ENCODE data around the gene GLRA3. TPM values are rescaled to one million over a fixed set of nuclear protein-coding genes. Genes with fewer than 3 reads are reported as not detected.

Gene GLRA3
- polyA plus RNA-seq, 1 experiment = not detected

DNA sequence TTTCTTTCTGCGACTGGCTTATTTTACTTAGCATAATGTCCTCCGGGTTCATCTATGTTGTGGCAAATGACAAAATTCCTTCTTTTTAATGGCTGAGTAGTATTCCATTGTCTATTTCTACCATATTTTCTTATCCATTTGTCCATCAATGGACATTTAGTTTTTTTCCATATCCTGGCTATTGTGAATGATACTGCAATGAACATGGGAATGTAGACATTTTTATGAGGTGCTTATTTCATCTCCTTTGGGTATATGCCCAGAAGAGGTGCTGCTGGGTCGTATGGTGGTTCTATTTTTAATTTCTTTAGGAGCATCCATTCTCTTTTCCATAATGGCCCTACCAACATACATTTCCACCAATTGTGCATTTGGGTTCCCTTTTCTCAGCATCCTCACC lies 230.2 kb downstream of the GLRA3 start:
- Histone ChIP-seq H3K4me3 (ENCODE audit: low read depth, low read length) (no peak overlapping the region), H3K36me3 (ENCODE audit: control insufficient read depth, insufficient read depth, low read length) (no peaks in the 10 kb centered on the region), H3K27me3 (ENCODE audit: control insufficient read depth, insufficient read depth, low read length) (no peaks in the 10 kb centered on the region)
- TF ChIP-seq, protein P1, sequence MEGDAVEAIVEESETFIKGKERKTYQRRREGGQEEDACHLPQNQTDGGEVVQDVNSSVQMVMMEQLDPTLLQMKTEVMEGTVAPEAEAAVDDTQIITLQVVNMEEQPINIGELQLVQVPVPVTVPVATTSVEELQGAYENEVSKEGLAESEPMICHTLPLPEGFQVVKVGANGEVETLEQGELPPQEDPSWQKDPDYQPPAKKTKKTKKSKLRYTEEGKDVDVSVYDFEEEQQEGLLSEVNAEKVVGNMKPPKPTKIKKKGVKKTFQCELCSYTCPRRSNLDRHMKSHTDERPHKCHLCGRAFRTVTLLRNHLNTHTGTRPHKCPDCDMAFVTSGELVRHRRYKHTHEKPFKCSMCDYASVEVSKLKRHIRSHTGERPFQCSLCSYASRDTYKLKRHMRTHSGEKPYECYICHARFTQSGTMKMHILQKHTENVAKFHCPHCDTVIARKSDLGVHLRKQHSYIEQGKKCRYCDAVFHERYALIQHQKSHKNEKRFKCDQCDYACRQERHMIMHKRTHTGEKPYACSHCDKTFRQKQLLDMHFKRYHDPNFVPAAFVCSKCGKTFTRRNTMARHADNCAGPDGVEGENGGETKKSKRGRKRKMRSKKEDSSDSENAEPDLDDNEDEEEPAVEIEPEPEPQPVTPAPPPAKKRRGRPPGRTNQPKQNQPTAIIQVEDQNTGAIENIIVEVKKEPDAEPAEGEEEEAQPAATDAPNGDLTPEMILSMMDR (IDR thresholded peaks at IDR 0.05; ENCODE audit: insufficient read depth, low read depth, low read length) = no peak
- ChIA-PET POLR2A (no interaction called here), CTCF (no interaction called here)
- DNase-seq (ENCODE audit: low read depth) = no peak

DNA sequence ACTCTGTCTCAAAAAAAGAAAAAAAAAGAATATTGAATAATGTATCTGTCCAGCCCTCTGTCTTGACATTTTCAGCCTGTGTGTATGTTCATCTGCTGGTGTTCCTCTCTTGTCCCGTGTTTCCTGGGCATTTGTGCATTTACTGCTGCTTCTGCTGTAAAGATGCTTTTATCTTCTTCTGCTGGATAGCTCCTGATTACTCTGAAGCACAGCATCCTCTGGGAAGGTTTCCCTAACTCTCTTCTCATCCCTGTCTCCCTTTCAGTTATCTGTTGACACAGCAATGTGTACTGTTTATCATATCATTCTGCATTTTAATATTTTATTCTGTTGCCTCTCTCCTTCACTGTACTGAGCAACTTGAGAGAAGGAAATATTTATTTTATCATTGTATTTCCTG lies 232.5 kb downstream of the GLRA3 start:
- Histone ChIP-seq H3K36me3 (ENCODE audit: control insufficient read depth, insufficient read depth, low read length) (no peaks in the 10 kb centered on the region), H3K27me3 (ENCODE audit: control insufficient read depth, insufficient read depth, low read length) (no peaks in the 10 kb centered on the region), H3K4me3 (ENCODE audit: low read depth, low read length) (no peak overlapping the region)
- TF ChIP-seq, protein P1 (IDR thresholded peaks at IDR 0.05; ENCODE audit: insufficient read depth, low read depth, low read length) = no peak
- POLR2A ChIA-PET = no interaction called here
- CTCF ChIA-PET = interaction anchor here (0.7 kb wide), 1 partner anchor 1206 kb away, joined by 3 read pairs; no protein-coding TSS in a partner anchor
- DNase-seq (ENCODE audit: low read depth) = no peak

DNA sequence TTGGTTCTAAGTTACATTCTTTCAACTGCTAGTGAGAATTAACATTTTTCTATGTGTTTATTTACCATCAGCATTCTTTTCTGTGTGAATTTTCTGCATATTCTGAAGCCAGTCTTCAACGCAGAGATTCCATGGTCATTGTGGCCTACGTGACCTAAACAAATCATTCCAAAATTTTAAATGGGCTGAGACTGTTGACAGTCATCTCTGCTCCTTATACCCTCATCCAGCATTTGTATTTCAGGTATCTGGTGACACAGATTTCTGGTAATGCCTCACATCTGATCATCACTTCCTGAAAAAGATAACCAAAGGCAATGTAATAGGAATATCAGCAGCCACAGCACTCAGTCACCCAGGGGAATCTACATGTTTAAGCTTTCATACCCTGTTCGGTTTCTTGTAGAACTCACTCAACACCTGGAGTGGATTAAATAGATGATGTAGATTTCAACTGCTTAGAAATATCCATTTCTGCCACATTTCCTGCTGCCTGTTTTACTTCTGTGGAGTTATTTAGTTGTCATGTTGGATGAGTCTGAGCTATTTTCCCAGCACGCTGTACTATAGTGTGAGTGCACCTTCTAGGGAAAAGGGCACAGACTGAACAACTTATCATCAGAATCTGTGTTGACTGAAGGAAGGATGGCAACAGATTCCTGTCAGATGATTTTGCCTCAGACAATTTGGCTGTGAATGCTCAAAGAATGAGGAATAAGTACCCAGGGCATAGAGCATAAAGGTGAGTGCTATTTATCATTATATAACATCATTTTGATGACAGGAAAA lies 233.7 kb downstream of the GLRA3 start:
- no peaks in the 10 kb centered on the region for H3K27me3 ChIP-seq (ENCODE audit: control insufficient read depth, insufficient read depth, low read length)
- no peak for DNase-seq (ENCODE audit: low read depth)
- H3K4me3 ChIP-seq (ENCODE audit: low read depth, low read length) = no peak overlapping the region
- TF ChIP-seq, protein P1 (IDR thresholded peaks at IDR 0.05; ENCODE audit: insufficient read depth, low read depth, low read length) = no peak
- H3K36me3 ChIP-seq (ENCODE audit: control insufficient read depth, insufficient read depth, low read length) = no peaks in the 10 kb centered on the region
- ChIA-PET POLR2A (no interaction called here), CTCF (no interaction called here)

DNA sequence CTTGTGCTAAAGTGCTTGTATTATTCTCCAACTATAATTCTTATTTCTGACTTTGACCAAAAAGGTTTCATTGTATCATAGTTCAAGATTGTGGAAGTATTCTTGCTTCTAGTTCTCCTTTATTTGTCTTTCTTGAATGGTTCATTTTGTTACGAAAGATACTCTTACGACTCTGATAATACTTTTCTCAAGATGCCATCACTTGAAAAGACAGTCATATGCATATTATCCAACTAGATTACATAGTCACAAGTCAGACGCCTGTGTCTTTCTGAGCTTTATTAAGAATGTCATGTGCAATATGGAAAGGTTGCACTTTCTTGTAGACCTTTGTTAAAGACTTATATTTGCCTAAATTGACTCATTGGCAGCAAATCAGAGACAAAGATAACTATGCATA lies 235.3 kb downstream of the GLRA3 start:
- POLR2A ChIA-PET = no interaction called here
- TF ChIP-seq, protein P1 (IDR thresholded peaks at IDR 0.05; ENCODE audit: insufficient read depth, low read depth, low read length) = no peak
- Histone ChIP-seq H3K4me3 (ENCODE audit: low read depth, low read length) (no peak overlapping the region), H3K36me3 (ENCODE audit: control insufficient read depth, insufficient read depth, low read length) (no peaks in the 10 kb centered on the region), H3K27me3 (ENCODE audit: control insufficient read depth, insufficient read depth, low read length) (no peaks in the 10 kb centered on the region)
- no peak for DNase-seq (ENCODE audit: low read depth)
- CTCF ChIA-PET = no interaction called here

DNA sequence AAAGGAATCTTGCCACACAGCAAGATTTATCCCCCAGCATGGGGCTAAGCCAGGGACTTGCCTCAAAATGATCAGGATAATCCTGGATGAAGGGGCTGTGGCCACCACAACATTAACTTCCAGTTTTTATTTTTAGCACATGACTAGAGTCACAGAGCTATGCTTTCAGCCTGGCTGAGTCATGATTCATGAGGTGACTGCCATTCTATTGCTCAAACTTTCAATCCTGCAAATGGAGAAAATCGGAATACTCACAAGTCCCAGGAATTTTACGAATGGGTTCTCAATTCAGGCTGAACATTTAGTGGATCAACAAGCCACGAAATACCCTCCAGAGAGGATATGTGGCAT lies 236.1 kb downstream of the GLRA3 start:
- DNase-seq (ENCODE audit: low read depth) = peak; percentile 51
- CTCF ChIA-PET = no interaction called here
- H3K36me3 ChIP-seq (ENCODE audit: control insufficient read depth, insufficient read depth, low read length) = no peaks in the 10 kb centered on the region
- TF ChIP-seq, protein P1 (IDR thresholded peaks at IDR 0.05; ENCODE audit: insufficient read depth, low read depth, low read length) = no peak
- no peak overlapping the region for H3K4me3 ChIP-seq (ENCODE audit: low read depth, low read length)
- no peaks in the 10 kb centered on the region for H3K27me3 ChIP-seq (ENCODE audit: control insufficient read depth, insufficient read depth, low read length)
- POLR2A ChIA-PET = no interaction called here
